GM13976 (cell line): ENCODE data around the gene GLI2.

ENCODE experiments used
- DNase-seq: peaks from one replicate; pipeline ENCODE4 v3.0.0; 2012; ENCODE audit warnings: low spot score
- CTCF ChIP-seq: IDR thresholded peaks from 2 replicates; pipeline ENCODE4 v1.5.1; 2012; ENCODE audit warnings: borderline replicate concordance, mild to moderate bottlenecking; ENCODE audit not compliant: insufficient read depth; ENCODE audit errors: extremely low read depth, missing control alignments, control extremely low read depth
- in situ Hi-C: fragments of 300-500 bp; cut with MboI; formaldehyde crosslinking; loops from one replicate; pipeline ENCODE4 v1.12.0; 2022; ENCODE audit warnings: low sequenced_read_pairs, mixed read lengths, inconsistent platforms; ENCODE audit not compliant: unreplicated experiment

The GLI2 gene

GRCh38 chr2:120745420-120746111, 9.9 kb downstream of the GLI2 start:
- DNase-seq: no peak
- in situ Hi-C loops: no loop called here
- no peak for TF ChIP-seq CTCF

- no peak for DNase-seq
- TF ChIP-seq CTCF: no peak
- in situ Hi-C loops: no loop called here
These were observed 10.5 kb downstream of the GLI2 start for GRCh38 chr2:120746144-120746543.

- no peak for DNase-seq
- in situ Hi-C loops: no loop called here
- no peak for TF ChIP-seq CTCF
These were observed 11.6 kb downstream of the GLI2 start for GRCh38 chr2:120747281-120747680.

- in situ Hi-C loops: no loop called here
- TF ChIP-seq CTCF: no peak
- DNase-seq: no peak
These were observed 12.0 kb downstream of the GLI2 start for GRCh38 chr2:120747706-120748105.

- no peak for TF ChIP-seq CTCF
- DNase-seq: no peak
- in situ Hi-C loops: no loop called here
These were observed 12.6 kb downstream of the GLI2 start for GRCh38 chr2:120748310-120748709.

- TF ChIP-seq CTCF: no peak
- in situ Hi-C loops: no loop called here
- no peak for DNase-seq
These were observed 13.1 kb downstream of the GLI2 start for GRCh38 chr2:120748741-120749140.
